GM10266 (cell line): Measurements from ENCODE around the gene WDR48.

ENCODE experiments used
- DNase-seq: peaks from one replicate; pipeline ENCODE4 v3.0.0; 2012; ENCODE audit errors: extremely low spot score
- TF ChIP-seq, protein P1 (sequence below): IDR thresholded peaks from 2 replicates; pipeline ENCODE4 v1.5.1; 2012; ENCODE audit warnings: mild to moderate bottlenecking, low read depth; ENCODE audit not compliant: control insufficient read depth, insufficient read depth; ENCODE audit errors: missing control alignments

WDR48 gene

DNA sequence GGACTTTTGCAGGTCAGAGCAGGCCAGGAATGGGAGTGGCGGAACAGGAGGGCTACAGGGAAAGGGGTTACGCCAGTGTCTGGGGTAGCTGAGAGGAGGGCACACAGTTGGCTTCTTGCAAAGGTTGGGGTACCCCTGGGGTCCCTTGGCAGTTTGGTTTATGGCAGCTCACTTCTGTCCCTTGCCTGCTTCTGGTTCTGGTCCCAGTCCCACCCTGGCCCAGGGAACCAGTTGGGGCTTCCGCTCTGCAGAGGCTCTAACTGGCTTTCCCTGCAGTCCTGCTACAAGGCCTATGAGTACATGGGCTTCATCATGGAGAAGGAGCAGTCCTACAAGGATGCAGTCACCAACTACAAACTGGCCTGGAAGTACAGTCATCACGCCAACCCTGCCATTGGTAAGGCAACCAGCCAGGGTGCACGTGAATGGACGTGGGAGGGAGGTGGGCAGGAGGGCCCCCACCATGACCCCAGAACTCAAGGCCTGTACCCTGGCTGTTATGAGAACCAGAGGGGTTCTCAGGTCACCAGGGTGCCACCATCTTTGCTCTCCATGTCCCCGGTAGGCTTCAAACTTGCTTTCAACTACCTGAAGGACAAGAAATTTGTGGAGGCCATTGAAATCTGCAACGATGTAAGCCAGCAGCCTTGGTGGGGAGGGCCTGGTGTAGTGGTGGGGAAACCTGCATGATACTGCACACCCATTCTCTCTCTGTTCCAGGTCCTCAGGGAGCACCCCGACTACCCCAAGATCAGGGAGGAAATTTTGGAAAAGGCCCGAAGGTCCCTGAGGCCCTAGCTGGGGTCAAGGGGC lies 86.4 kb downstream of the WDR48 start:
- TF ChIP-seq, protein P1, sequence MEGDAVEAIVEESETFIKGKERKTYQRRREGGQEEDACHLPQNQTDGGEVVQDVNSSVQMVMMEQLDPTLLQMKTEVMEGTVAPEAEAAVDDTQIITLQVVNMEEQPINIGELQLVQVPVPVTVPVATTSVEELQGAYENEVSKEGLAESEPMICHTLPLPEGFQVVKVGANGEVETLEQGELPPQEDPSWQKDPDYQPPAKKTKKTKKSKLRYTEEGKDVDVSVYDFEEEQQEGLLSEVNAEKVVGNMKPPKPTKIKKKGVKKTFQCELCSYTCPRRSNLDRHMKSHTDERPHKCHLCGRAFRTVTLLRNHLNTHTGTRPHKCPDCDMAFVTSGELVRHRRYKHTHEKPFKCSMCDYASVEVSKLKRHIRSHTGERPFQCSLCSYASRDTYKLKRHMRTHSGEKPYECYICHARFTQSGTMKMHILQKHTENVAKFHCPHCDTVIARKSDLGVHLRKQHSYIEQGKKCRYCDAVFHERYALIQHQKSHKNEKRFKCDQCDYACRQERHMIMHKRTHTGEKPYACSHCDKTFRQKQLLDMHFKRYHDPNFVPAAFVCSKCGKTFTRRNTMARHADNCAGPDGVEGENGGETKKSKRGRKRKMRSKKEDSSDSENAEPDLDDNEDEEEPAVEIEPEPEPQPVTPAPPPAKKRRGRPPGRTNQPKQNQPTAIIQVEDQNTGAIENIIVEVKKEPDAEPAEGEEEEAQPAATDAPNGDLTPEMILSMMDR: no peak
- no peak for DNase-seq

DNA sequence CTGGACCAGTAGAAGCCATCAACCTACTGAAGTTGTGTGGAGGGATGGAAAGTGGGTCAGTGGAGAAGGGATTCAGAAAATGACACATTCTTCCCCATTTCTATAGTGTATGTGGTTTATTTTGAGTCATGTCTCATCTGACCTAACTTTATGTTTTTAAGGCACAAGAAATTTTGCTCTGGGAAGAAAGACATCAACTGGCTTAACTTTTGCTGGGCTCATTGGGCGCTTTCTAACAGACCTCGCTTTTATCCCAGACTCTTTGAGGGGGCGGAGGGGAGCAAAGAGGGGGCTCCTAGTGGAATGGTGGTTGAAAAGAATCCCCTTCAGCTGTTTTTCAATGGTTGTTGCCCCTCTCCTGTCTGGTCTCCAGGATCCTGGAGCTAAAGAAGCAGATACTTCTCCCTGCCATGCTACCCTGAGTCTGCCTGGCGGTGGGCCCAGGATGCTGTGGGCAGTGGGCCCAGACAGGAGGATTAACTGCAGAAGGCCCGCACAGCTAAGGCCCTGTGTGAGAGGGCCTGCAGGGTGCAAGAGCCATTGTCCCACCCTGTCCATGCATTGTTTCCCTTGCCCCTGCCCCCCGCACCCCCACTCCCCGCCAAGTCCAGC lies 87.1 kb downstream of the WDR48 start:
- TF ChIP-seq, protein P1: no peak
- DNase-seq: no peak

DNA sequence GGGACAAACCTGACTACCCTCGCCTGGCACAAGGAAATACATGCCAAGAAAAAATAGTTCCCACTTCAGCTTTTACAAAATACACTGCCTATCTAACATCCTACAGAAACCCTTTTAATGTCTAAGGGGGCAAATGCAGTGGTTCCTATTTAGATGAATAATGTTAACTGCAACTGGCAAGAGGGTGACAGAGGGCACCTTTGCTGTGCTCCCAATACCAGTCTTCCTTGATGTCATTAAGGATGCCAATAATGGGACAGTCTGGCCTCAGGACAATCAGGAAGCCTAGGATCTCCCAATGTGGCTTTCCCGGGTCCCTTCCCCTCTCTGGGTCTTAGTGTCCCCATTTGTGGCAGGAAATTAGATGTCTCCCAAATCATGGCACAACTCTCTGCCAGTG lies 87.6 kb downstream of the WDR48 start:
- DNase-seq: no peak
- TF ChIP-seq, protein P1: no peak

DNA sequence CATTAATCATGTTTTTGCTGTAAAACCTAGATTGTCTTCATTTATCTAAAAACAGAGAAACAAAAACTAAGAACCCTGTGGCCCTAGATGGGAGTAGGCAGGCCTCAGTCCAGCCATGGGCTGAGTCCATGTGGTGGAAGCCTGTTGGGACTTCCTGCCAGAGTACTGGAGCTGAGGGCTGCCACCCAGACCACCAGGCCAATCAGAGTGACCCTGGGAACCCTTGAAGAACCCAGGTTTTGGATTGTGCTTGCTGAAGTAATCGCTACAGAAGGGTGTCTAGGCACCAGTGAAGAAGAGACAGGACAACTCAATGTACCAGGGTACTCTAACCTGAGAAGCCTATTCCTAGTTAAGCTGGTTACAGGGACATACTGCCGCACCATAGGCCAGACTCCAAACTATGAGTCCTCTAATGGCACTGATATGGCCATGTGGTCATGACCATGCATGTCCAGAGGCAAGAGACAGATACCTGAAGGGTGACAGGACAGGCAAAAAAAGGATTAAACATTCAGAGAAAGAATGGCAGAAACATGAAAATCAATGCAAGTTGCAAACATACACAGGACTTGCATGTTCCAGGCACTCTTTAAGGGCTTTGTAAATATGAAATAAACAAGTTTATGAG lies 88.6 kb downstream of the WDR48 start:
- DNase-seq: no peak
- TF ChIP-seq, protein P1: no peak

DNA sequence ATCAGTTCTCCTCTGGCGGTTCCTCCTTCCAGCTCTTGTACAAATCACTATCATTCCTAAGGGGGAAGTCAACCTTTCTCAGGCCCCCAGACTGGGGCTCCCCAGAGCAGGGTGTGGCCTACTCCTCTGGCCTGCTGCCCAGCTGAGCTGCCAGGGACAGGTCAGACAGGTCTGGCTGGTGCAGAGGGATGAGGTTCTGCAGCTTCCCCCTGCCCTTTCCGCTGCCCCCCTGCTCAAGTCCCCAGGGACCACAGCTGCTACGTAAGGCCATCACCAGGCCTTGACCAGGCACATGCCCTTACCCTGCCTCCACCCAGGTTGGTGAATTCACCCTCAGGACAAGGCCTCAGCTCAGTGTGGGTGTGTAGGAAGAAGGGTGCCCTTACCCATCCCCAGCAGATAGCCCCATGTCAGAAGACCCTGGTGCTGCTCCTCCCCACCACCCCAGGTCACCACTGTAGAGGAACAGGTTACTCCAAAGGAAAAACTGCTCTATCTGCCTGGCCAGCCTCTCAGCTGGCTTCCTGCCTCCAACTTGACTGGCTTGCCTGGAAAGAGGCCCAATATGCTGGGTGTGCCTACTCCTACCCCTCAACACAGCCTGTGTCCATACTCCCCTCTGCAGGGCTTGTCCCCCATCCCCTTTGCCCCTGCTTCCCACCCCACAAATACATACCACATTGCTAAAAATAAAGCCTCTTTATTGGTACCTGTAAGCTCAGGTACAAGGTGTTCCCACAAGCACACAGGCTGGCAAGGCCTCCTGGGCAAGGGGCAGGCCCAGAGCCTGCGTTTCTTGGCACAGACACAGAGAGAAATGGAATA lies 89.6 kb downstream of the WDR48 start:
- no peak for DNase-seq
- TF ChIP-seq, protein P1: no peak

DNA sequence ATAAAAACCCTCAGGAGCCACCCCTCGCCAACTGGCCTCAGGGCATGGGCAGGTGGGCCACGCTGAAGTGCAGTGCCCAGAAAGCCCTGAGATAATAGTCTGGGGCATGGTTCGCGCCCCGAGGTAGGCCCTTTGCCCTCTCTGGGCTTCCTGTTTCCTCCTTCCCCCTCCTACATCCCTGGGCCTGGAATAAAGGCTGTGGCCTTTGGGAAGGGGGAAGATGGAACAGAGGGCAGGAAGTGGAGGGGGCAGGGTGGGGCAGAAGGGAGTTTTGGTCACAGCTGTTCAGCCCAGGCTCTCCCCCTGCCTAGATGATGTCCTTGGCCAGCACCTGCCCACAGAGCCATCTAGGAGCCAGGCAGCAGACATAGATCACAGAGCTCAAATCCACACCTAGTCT lies 90.3 kb downstream of the WDR48 start:
- no peak for DNase-seq

More for the DNA sequence above, 90.3 kb downstream of the WDR48 start:
- TF ChIP-seq, protein P1: no peak
